Measurements from ENCODE around the gene CENPP.

- TF ChIP-seq, protein P1, sequence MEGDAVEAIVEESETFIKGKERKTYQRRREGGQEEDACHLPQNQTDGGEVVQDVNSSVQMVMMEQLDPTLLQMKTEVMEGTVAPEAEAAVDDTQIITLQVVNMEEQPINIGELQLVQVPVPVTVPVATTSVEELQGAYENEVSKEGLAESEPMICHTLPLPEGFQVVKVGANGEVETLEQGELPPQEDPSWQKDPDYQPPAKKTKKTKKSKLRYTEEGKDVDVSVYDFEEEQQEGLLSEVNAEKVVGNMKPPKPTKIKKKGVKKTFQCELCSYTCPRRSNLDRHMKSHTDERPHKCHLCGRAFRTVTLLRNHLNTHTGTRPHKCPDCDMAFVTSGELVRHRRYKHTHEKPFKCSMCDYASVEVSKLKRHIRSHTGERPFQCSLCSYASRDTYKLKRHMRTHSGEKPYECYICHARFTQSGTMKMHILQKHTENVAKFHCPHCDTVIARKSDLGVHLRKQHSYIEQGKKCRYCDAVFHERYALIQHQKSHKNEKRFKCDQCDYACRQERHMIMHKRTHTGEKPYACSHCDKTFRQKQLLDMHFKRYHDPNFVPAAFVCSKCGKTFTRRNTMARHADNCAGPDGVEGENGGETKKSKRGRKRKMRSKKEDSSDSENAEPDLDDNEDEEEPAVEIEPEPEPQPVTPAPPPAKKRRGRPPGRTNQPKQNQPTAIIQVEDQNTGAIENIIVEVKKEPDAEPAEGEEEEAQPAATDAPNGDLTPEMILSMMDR (IDR thresholded peaks at IDR 0.05; ENCODE audit: low read depth, low read length), result no peak
- no peak for TF ChIP-seq EZH2phosphoT487 (IDR thresholded peaks at IDR 0.05; ENCODE audit: low read depth)
Observed at GRCh38 chr9:92385953-92386352, 60.2 kb downstream of the CENPP start.
